Hematopoietic multipotent progenitor cell treated with erythropoietin and hydrocortisone succinate and interleukin-3 and kit ligand, for 17 days (in vitro differentiated cells): ENCODE data around the gene SLC5A5.
A peak's percentile ranks its signal among the peaks of the same experiment; 100 is the strongest.

Experiments
- DNase-seq: peaks from one replicate; pipeline ENCODE4 v3.0.0-alpha.2; 2015; ENCODE audit warnings: low spot score

Gene SLC5A5

DNA sequence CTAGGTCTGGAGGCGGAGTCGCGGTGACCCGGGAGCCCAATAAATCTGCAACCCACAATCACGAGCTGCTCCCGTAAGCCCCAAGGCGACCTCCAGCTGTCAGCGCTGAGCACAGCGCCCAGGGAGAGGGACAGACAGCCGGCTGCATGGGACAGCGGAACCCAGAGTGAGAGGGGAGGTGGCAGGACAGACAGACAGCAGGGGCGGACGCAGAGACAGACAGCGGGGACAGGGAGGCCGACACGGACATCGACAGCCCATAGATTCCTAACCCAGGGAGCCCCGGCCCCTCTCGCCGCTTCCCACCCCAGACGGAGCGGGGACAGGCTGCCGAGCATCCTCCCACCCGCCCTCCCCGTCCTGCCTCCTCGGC is at the start of gene SLC5A5:
TSS of gene SLC5A5 (plus strand) at position 68 of the 373 bp plus-strand sequence. CDS start 375 bp downstream, outside the sequence.
- no peak for DNase-seq

DNA sequence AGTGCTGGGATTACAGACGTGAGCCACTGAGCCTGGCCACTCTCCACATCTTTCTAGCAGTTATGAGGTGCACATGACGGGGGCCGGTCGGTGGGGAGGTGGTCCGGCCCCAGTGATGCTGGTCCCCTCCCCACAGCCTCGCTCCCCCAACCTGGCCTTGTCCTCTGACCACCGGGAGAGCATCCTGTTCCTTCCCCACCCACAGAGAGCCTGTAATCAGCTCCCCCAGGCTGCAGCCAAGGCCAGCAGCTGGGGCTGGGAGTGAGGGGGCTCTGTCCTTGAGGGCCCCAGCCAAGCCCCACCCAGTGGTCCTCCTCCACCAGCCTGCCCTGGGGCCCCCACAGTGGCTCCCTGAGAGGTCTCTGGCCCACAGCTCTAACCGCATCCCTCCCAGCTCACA is 47.4 kb upstream of the SLC5A5 start:
- no peak for DNase-seq

DNA sequence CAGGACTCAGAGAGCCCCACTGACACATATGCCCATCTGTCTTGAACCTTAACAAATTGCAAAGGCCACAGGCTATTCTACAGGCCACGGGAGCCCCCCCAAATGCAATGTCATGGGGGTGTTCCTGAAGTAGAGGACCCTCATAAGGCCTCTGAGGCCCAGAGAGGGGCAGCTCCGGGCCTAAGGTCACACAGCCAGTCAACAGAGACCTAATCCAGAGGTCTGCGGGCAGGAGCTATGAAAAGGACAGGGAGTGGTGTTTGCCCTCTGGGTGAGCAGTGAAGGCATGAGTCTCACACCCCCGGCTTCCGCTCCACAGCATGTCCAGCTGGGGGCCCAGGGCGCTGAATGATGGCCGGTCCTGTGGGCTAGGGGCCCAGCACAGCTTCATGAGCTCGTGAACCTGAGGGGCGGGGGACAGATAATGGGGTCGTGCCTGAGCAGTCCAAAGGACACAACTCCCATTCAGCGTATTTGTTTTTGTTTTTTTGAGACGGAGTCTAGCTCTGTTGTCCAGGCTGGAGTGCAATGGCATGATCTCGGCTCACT is 45.2 kb upstream of the SLC5A5 start:
- DNase-seq = no peak

DNA sequence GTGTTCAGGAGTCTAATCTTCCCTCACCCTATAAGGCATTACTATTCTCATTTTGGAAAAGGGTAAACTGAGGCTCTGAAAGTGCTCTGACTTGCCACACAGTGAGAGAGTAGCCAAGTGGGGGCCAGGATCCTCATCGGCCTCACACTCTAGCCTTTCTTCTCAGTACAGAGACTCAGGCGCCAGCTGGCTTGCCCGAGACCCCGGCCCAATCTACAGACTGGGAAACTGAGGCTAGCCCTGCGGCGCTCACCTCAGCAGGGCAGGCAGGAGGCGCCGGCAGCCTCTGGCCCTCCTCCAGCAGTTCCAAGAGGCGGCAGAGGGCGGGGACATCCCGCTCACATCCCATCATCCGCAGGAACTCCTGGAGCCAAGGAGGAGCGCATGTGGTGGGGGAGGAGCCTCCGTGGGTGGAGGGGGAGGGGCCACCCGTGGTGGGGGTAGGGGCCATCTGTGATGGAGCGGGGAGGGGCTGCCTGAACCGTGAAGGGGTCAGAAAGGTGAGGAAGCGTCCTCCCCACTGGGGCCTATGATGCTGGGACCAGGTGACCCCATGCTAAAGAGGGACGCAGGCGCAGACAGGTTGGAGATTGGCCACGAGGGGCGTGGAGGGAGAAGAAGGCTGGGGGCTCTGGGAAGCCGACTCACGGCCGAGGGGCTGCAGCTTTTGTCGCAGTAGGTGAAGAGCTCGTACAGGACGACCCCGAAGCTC is 41.7 kb upstream of the SLC5A5 start:
- no peak for DNase-seq

GRCh38 chr19:17830567-17831418 is 41.0 kb upstream of the SLC5A5 start:
- peak; percentile 6 for DNase-seq

DNA sequence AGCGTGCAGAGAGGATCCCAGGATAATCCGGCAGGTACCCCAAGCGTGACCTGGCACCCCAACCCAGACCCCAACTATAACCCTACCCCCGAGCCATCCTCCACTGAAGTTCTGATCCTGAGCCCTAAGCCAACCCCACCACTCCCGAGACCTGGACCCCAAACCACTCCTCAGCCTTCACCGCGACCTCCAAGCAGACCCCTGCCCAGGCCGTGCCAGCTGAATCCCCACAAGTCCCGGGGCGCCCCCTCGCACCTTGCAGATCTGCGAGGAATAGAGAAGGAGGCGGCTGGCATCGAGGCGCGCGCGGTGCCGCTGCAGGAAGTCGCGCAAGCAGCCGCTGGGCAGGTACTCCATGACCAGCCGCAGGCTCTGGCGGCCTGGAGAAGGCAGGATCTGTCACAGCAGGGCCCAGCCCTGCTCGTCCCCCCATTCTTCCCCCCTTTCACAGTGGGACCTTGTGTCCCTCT is 40.3 kb upstream of the SLC5A5 start:
- DNase-seq = no peak

- DNase-seq = no peak
Measured at GRCh38 chr19:17832443-17833208, 39.1 kb upstream of the SLC5A5 start.

GRCh38 chr19:17834350-17835181 is 37.2 kb upstream of the SLC5A5 start:
- DNase-seq = no peak

DNA sequence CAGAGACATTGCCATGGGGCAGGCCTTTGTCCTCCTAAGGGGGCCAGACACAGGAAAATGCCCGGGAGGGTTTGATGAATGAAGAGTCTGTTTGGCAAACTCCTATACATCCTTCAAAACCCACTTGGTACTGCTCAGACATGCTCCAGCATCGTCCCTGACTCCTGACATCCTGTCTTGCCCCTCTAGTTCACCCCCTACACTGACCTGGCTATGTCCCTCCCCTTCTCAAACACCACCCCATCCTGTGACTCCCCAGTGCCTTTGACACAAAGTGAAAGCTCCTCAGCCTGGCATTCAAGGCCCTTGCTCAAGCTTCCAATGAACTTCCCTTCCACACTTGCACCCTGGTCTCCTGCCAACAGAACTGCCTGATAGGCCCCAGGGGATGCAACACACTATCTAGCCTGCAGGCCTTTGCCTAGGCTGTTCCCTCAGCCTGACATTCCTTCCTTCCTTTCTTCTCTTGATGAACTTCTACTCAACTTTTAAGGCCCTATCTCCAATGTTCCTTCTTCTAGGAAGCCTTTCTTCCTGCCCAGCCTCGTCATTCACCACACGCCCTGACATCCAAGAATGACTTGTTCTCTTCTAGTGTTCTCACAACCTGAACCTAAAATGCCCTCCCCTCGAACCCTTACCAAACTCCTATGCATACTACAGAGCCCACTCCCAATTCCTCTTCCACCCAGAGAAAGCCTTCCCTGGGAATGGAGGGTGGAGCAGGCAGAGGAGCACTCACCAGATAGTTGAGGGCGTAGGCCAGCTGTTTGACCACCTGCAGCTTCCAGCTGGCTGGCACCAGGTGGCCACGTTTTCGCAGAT is 36.4 kb upstream of the SLC5A5 start:
- no peak for DNase-seq

DNA sequence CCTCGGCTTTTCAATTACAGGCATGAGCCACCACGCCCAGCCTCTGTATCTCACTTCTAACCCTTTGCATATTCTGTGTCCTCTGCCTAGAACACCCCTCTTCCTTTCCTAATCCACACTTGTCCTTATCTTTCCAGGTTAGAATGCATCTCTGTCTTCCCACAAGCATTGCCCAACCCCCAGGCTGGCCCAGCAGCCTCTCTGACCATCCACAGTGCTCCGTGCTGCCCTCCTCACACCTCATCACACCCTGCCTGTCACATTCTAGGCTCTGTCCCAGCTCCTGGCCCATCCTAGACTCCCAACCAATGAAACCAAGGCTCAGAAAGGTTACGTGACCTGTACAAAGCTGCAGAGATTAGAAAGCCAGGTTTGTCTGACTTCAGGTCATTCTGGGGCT is 35.2 kb upstream of the SLC5A5 start:
- DNase-seq = no peak

DNA sequence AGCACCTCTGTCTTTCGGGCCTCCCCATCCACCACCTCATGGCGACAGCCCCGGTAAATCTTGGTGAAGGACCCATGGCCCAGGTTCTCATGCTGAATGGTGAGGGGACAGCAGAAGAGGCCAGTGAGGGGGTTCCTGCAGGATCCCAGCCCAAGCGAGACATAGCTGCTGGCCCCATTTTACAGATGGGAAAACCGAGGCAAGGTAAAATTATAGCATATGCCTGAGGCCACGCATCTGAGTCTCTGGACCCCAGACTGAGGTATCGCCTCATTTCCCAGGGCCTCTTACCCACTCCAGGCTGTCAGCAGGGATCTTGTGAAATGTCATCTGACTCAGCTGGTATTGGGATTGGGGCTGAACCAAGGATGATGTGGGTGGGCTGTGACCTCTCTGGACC is 33.8 kb upstream of the SLC5A5 start:
- no peak for DNase-seq

- no peak for DNase-seq
Measured at GRCh38 chr19:17840019-17840418, 31.7 kb upstream of the SLC5A5 start.

DNA sequence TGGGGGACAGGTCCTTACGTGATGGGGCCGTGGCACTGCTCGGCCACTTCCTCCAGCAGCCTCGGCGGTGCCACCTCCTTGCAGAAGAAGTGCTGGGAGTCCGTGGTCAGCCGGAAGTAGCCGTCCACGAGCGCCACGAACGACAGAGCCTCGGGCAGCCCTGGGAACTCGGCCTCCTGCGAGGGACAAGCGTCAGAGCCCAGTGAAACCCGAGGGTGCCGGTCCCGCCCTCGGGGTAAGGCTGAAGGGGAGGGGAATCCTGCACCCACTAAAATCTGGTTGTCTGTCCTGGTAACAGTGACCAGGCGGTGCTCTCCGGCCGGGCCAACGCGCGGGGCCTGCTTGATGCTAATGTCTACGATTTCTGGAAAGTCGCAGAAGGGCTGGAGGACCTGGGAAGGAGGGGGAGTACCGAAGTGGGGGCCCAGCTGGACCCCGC is 30.4 kb upstream of the SLC5A5 start:
- no peak for DNase-seq

DNA sequence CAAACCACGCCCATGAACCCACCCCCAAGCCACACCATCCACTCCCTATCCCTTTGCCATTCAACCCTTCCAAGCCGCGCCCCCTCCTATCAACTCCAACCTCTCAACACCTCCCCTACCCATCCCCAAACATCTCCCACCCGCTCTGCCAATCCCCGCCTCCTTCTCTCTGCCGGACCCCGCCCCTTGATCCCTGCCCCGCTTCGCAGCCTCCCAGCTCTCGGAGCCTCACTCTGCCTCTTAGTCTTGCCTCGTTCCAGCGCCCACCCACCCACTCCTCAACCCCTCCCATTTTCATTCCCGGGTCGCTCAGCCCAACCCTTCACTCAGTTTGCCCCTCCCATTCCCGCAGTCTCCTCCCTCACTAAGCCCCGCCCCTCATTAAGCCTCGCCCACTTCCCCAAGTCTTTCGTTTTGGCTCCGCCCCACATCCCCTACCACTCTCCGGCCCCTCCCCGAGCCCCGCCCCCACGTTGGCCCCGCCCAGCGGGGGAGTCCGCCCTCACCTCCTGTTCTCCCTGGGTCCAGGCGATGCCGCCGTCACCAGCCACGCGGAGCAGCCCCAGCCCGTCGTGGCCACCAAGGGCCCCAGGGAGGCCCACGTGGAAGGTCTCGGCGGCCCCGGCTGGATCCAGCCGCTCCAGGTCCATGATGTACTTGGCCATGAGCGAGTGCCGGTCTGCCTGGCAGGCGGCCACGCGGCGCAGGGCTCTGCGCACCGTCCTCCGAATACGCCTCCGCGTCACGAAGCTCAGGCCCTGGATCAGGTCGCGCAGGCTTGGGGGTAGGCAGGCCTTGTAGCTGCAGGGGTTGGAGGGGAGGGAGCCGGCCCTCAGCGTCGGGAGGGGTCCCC is 29.7 kb upstream of the SLC5A5 start:
- DNase-seq = no peak

DNA sequence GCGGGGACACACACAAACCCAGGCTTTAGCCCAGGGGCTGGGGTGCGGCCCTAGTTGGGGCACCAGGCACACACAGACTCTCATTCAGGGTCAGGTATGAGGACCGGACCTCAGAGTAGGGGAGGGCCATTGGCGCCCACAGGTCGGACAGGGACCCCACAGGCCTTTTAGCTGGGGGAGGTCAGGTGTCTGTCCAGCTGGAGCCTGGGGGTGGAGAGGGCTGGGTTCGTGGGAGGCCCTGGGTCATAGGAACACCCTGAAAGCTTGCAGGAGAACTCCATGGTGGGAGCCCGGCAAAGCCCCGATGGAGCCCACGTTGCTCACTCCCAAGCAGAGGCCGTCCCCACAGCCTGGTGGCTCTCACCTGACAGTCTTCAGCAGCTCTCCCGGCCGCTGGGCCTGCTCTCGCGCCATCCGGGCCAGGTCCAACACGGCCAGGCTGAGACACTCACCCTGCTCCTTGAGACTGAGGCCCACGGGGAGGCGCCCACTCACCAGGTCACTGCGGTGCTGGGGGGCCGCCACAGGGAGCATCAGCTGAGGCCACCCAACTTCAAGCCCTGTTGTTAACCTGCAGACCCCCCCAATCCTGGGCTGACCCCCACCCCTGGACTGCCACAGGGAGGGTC is 29.0 kb upstream of the SLC5A5 start:
- DNase-seq = no peak

DNA sequence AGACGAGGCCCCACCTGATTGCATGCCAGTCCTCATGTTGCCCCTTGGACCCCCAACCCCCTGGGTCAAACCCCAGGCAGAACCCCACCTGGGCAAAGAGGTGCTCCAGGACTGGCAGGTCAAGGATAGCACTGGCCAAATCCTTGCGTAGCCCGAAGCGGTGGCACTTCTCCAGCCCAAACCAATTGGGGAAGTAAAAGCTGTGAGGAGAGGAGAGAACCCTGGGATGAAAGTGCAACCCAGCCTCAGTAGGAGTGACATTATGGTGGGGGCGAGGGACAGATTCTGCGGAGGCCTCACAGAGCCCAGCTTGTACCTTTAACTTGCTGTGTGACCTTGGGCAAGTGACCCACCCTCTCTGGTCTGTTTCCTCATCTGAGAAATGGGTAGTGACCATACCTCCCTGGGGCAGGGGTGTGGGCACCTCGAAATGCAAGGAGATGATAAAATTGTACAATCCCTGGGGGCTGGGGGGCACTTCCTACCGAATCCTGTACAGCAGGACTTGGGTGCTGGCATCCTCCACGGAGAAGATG is 28.4 kb upstream of the SLC5A5 start:
- DNase-seq = no peak

GRCh38 chr19:17843908-17844490 is 27.7 kb upstream of the SLC5A5 start:
- no peak for DNase-seq

DNA sequence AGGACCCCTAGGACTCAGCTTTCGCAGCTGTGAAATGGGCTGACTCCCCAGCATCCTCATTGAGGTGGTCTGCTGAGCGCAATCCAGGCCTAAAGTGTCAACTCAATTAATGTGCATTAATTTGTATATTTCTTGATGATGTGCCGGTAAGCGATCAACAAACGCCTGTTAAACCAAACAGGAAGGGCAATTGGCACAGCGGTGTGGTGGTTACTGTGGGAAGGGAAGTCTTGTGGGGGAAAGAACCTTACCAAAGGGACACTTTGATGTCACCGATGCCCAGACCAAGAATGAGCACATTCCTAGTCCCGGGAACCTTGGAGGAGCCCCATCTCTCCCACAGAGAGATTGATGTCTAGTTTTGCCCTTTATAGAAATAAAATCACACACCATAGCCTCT is 25.6 kb upstream of the SLC5A5 start:
- DNase-seq = no peak
